SU-DHL-6 (cell line): ENCODE data around the gene CABS1.

ENCODE experiments used
- H2AFZ ChIP-seq: fragments of 200-600 bp; sonication (generic); 2 replicates; pipeline ENCODE4 v1.6.1; 2014; ENCODE audit warnings: low read depth, mild to moderate bottlenecking, moderate library complexity, mixed read lengths, antibody characterized with exemption, low read length; ENCODE audit not compliant: severe bottlenecking
- H3F3A ChIP-seq: fragments of 200-600 bp; shearing (Covaris generic); 2 replicates; pipeline ENCODE4 v1.6.0; 2016; ENCODE audit warnings: antibody characterized with exemption, mild to moderate bottlenecking; ENCODE audit not compliant: insufficient read depth
- H3K27ac ChIP-seq: fragments of 200-600 bp; sonication (generic); 2 replicates; pipeline ENCODE4 v1.5.1; 2016; ENCODE audit warnings: low read depth, mild to moderate bottlenecking, low read length, moderate library complexity, mixed read lengths
- H3K27me3 ChIP-seq: fragments of 200-600 bp; sonication (generic), shearing (Covaris generic); 2 replicates; pipeline ENCODE4 v1.6.0; 2014; ENCODE audit warnings: mild to moderate bottlenecking, low read length
- H3K36me3 ChIP-seq: fragments of 200-600 bp; sonication (generic); 2 replicates; pipeline ENCODE4 v1.6.1; 2014; ENCODE audit warnings: mild to moderate bottlenecking, low read length, mixed read lengths
- H3K4me2 ChIP-seq: fragments of 300-600, 200-600 bp; shearing (Covaris generic), sonication (generic); 2 replicates; pipeline ENCODE4 v1.6.0; 2014; ENCODE audit warnings: low read length, low read depth, mild to moderate bottlenecking; ENCODE audit not compliant: poor library complexity, severe bottlenecking
- H3K4me3 ChIP-seq: fragments of 200-600 bp; sonication (generic); 2 replicates; pipeline ENCODE4 v1.5.1; 2014; ENCODE audit warnings: antibody characterized with exemption, low read length, mild to moderate bottlenecking, mixed read lengths; ENCODE audit not compliant: insufficient read depth, poor library complexity, severe bottlenecking
- H3K79me2 ChIP-seq: fragments of 200-600 bp; sonication (generic); 2 replicates; pipeline ENCODE4 v1.6.1; 2014; ENCODE audit warnings: mild to moderate bottlenecking, low read length, moderate library complexity; ENCODE audit not compliant: insufficient read depth
- H3K9ac ChIP-seq: fragments of 200-600 bp; sonication (generic); 2 replicates; pipeline ENCODE4 v1.7.0; 2014; ENCODE audit warnings: mild to moderate bottlenecking, low read length
- H3K9me2 ChIP-seq: fragments of 200-600 bp; sonication (generic); replicated peaks from 2 replicates; pipeline ENCODE4 v1.6.1; 2014; ENCODE audit warnings: low read length; ENCODE audit not compliant: insufficient read depth
- H3K9me3 ChIP-seq: fragments of 200-600 bp; sonication (generic); 2 replicates; pipeline ENCODE4 v1.6.1; 2014; ENCODE audit warnings: low read length, mixed read lengths; ENCODE audit not compliant: insufficient read depth
- H4K20me1 ChIP-seq: fragments of 200-600 bp; sonication (generic); 2 replicates; pipeline ENCODE4 v1.6.1; 2014; ENCODE audit warnings: low read depth, mild to moderate bottlenecking, antibody characterized with exemption, low read length, moderate library complexity, mixed read lengths
- EZH2phosphoT487 ChIP-seq: fragments of 200-600 bp; sonication (generic), shearing (Covaris generic); conservative IDR thresholded peaks from 2 replicates; pipeline ENCODE4 v1.6.1; 2018; ENCODE audit warnings: mild to moderate bottlenecking, antibody characterized with exemption, low read length, moderate library complexity, mixed read lengths
- TF ChIP-seq, protein P1 (sequence below): fragments of 200-600 bp; sonication (generic); IDR thresholded peaks from one replicate; pipeline ENCODE4 v1.5.1; 2017; ENCODE audit warnings: antibody characterized with exemption, mild to moderate bottlenecking, low read length, moderate library complexity; ENCODE audit not compliant: insufficient read depth, poor library complexity, severe bottlenecking

Gene CABS1

DNA sequence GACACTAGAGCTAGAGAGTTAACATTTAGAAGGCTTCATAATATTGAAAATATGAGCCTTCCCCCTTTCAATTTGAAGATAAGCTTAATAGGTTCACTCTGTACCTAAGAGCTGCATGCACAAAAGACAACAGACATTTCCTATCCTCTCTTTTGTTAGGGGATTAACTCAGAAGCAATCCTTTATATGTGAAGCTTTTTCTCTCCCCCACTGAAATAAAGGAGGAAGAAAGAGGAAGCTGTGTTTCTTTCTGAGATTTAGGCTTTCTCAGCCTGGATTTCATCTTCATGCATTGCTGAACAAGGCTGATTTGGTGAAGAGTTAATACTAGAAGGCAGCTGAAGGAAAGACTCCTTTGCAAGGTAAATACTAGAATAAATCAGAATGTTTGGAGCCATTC is 21.0 kb upstream of the CABS1 start:
- no peaks in the 10 kb centered on the region for H3K36me3 ChIP-seq
- H3F3A ChIP-seq, result no peaks in the 10 kb centered on the region
- H3K79me2 ChIP-seq, result no peaks in the 10 kb centered on the region
- TF ChIP-seq EZH2phosphoT487, result no peak
- TF ChIP-seq, protein P1, sequence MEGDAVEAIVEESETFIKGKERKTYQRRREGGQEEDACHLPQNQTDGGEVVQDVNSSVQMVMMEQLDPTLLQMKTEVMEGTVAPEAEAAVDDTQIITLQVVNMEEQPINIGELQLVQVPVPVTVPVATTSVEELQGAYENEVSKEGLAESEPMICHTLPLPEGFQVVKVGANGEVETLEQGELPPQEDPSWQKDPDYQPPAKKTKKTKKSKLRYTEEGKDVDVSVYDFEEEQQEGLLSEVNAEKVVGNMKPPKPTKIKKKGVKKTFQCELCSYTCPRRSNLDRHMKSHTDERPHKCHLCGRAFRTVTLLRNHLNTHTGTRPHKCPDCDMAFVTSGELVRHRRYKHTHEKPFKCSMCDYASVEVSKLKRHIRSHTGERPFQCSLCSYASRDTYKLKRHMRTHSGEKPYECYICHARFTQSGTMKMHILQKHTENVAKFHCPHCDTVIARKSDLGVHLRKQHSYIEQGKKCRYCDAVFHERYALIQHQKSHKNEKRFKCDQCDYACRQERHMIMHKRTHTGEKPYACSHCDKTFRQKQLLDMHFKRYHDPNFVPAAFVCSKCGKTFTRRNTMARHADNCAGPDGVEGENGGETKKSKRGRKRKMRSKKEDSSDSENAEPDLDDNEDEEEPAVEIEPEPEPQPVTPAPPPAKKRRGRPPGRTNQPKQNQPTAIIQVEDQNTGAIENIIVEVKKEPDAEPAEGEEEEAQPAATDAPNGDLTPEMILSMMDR, result no peak
- H2AFZ ChIP-seq, result no peak overlapping the region
- H3K27me3 ChIP-seq, result no peaks in the 10 kb centered on the region
- no peak overlapping the region for H3K4me3 ChIP-seq
- H3K4me2 ChIP-seq, result no peak overlapping the region
- H3K9me3 ChIP-seq, result no peaks in the 10 kb centered on the region
- no peak overlapping the region for H3K9ac ChIP-seq
- H3K27ac ChIP-seq, result no peak overlapping the region
- H3K9me2 ChIP-seq, result no peaks in the 10 kb centered on the region
- no peaks in the 10 kb centered on the region for H4K20me1 ChIP-seq

- Histone ChIP-seq H3K9ac (no peak overlapping the region), H3K79me2 (no peaks in the 10 kb centered on the region), H3K27me3 (no peaks in the 10 kb centered on the region), H3K4me2 (no peak overlapping the region), H3K9me3 (no peaks in the 10 kb centered on the region), H2AFZ (no peak overlapping the region), H3K36me3 (no peaks in the 10 kb centered on the region), H3K4me3 (no peak overlapping the region), H3F3A (no peaks in the 10 kb centered on the region), H3K9me2 (no peaks in the 10 kb centered on the region), H4K20me1 (no peaks in the 10 kb centered on the region), H3K27ac (no peak overlapping the region)
- TF ChIP-seq, protein P1, result no peak
- no peak for TF ChIP-seq EZH2phosphoT487
Observed at GRCh38 chr4:70315928-70316327, 18.9 kb upstream of the CABS1 start.

GRCh38 chr4:70326052-70326451 is 8.7 kb upstream of the CABS1 start:
- H3K9me3 ChIP-seq, result no peaks in the 10 kb centered on the region
- H3K27me3 ChIP-seq, result no peaks in the 10 kb centered on the region
- H3K9me2 ChIP-seq, result no peaks in the 10 kb centered on the region; the same call in 1 of the 2 replicates
- H3K4me3 ChIP-seq, result no peak overlapping the region
- H3K9ac ChIP-seq, result no peak overlapping the region
- H3K36me3 ChIP-seq, result no peaks in the 10 kb centered on the region
- H4K20me1 ChIP-seq, result no peaks in the 10 kb centered on the region
- TF ChIP-seq, protein P1, result no peak
- TF ChIP-seq EZH2phosphoT487, result no peak
- H2AFZ ChIP-seq, result no peak overlapping the region
- no peaks in the 10 kb centered on the region for H3K79me2 ChIP-seq
- H3K27ac ChIP-seq, result no peak overlapping the region
- H3F3A ChIP-seq, result no peaks in the 10 kb centered on the region
- no peak overlapping the region for H3K4me2 ChIP-seq
